ENCODE results near the gene DAAM2. TPM values are rescaled to one million over a fixed set of nuclear protein-coding genes. Genes with fewer than 3 reads are reported as not detected.

DAAM2 gene
- total RNA-seq, 3 donors from 2014 or later, result 16.2 to 59.5 (median 41.3) TPM

GRCh38 chr6:39936857-39937256 is 144.7 kb downstream of the DAAM2 start:
- Histone ChIP-seq H3K36me3 (no peaks in the 10 kb centered on the region), H3K4me1 (peaks cover 0 to 3% of the 10 kb centered on the region in 2 donors), H3K4me3 (no peak overlapping the region), H3K9me3 (no peaks in the 10 kb centered on the region), H3K27ac (no peak overlapping the region), H3K27me3 (no peaks in the 10 kb centered on the region)
- intact Hi-C loops (cut with DNase I; ENCODE audit: low total_unique reads), result no loop called here
- DNase-seq (ENCODE audit: low spot score in 2 of 2), result no peak
- TF ChIP-seq CTCF (IDR thresholded peaks at IDR 0.05), result no peak
- TF ChIP-seq POLR2AphosphoS5 (IDR thresholded peaks at IDR 0.05), result no peak
- TF ChIP-seq POLR2A (IDR thresholded peaks at IDR 0.05), result no peak

DNA sequence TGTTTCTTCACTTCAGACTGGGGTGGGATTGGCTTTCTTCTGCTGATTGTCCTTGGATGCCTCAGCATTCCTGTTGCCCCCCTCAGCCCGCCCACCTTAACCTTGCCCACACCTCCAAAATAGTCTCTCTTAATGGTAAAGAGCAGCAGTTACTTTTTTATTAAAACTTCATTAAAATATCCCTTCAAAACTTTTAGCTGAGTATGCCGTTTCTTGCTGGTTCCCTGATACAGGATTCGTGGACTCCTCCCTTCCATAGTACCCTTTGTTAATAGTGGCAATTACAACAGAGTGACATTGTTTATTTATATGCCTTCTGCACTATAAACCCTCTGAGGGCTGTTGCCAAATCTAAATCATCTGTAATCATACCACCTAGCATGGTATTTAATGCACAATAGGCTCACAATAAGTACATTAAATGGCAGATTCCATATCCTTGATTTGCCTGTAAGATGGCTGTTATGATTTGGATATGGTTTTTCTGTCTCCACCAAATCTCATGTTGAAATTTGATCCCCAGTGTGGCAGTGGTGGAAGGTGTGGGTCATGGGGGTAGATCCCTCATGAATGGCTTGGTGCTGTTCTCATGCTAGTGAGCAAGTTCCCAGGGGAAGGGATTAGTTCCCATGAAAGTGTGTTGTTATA is 145.6 kb downstream of the DAAM2 start:
- H3K9me3 ChIP-seq, result no peaks in the 10 kb centered on the region
- TF ChIP-seq CTCF (IDR thresholded peaks at IDR 0.05) (no peak), POLR2AphosphoS5 (IDR thresholded peaks at IDR 0.05) (no peak), POLR2A (IDR thresholded peaks at IDR 0.05) (no peak)
- peaks cover 0 to 3% of the 10 kb centered on the region in 2 donors for H3K4me1 ChIP-seq
- no peaks in the 10 kb centered on the region for H3K36me3 ChIP-seq
- H3K27me3 ChIP-seq, result no peaks in the 10 kb centered on the region
- no peak overlapping the region for H3K4me3 ChIP-seq
- no peak for DNase-seq (ENCODE audit: low spot score in 2 of 2)
- H3K27ac ChIP-seq, result no peak overlapping the region
- intact Hi-C loops (cut with DNase I; ENCODE audit: low total_unique reads), result no loop called here

DNA sequence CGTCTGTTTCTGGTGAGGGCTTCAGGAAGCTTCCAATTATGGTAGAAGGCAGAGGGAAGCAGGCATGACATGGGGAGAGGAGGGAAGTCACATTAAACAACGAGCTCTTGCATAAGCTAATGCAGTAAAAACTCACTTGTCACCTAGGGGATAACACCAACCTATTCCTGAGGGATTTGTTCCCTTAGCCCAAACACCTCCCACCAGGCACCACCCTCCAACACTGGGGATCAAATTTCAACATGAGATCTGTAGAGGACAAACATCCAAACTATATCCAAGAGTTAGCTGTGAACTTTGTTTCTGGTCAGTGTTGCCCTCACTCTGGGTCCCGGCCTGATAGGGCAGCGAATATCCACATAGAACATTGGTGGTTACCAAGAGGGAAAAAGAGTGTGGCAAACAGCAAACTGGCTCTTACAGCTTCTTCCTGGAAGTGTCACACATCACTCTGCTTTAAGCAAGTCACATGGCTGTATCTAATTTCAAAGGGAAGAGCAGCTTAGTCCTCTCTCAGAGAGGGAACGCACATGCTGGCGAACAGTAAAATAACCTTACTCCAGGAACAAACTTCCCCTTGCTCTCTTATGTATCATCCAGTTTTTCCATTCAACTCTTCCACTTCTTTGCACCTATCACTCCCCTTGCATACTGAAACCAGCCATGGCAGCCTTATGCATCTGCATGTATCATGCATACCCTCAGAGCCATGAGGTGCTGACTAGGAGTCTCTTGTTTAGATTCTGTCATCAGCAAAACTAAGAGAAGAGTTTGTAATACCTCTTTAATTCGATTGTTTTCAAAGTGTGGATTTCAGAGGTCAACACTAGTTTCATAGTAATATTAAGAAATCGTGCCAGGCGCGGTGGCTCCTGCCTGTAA is 146.8 kb downstream of the DAAM2 start:
- TF ChIP-seq POLR2A (IDR thresholded peaks at IDR 0.05), result no peak
- TF ChIP-seq CTCF (IDR thresholded peaks at IDR 0.05), result no peak
- no peak for TF ChIP-seq POLR2AphosphoS5 (IDR thresholded peaks at IDR 0.05)
- Histone ChIP-seq H3K9me3 (no peaks in the 10 kb centered on the region), H3K36me3 (no peaks in the 10 kb centered on the region), H3K4me1 (no peaks in the 10 kb centered on the region), H3K27ac (no peak overlapping the region), H3K4me3 (no peak overlapping the region), H3K27me3 (no peaks in the 10 kb centered on the region)
- DNase-seq (ENCODE audit: low spot score in 2 of 2), result no peak
- intact Hi-C loops (cut with DNase I; ENCODE audit: low total_unique reads), result no loop called here

DNA sequence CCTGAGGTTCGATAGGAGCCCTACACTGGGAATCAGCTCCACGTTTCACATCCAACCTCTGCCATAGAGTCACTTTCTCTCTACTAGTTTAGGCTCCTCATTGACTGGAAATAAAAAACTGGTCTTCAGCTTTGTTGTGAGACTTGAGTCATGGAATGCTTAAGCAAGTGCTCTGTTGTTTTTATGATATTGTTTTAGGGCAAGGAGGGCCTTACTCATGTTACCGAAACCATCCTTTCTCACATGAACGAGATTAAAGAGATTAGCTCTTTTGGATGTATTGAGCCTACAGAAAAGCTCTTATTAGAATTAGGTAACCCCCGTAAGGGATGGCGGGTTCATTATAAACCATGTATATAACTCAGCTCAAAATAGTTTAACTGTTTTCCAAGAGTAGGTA is 149.0 kb downstream of the DAAM2 start:
- Histone ChIP-seq H3K27ac (no peak overlapping the region), H3K36me3 (no peaks in the 10 kb centered on the region), H3K9me3 (no peaks in the 10 kb centered on the region), H3K27me3 (no peaks in the 10 kb centered on the region), H3K4me3 (no peak overlapping the region), H3K4me1 (no peaks in the 10 kb centered on the region)
- no peak for DNase-seq (ENCODE audit: low spot score in 2 of 2)
- TF ChIP-seq CTCF (IDR thresholded peaks at IDR 0.05), result no peak
- TF ChIP-seq POLR2AphosphoS5 (IDR thresholded peaks at IDR 0.05), result no peak
- no peak for TF ChIP-seq POLR2A (IDR thresholded peaks at IDR 0.05)
- intact Hi-C loops (cut with DNase I; ENCODE audit: low total_unique reads), result no loop called here

- H3K36me3 ChIP-seq, result no peaks in the 10 kb centered on the region
- no peak for TF ChIP-seq CTCF (IDR thresholded peaks at IDR 0.05)
- TF ChIP-seq POLR2AphosphoS5 (IDR thresholded peaks at IDR 0.05), result no peak
- no peak for TF ChIP-seq POLR2A (IDR thresholded peaks at IDR 0.05)
- no peak for DNase-seq (ENCODE audit: low spot score in 2 of 2)
- H3K4me1 ChIP-seq, result no peaks in the 10 kb centered on the region
- no peaks in the 10 kb centered on the region for H3K27me3 ChIP-seq
- intact Hi-C loops (cut with DNase I; ENCODE audit: low total_unique reads), result no loop called here
- H3K27ac ChIP-seq, result no peak overlapping the region
- H3K9me3 ChIP-seq, result no peaks in the 10 kb centered on the region
- no peak overlapping the region for H3K4me3 ChIP-seq
Observed at GRCh38 chr6:39941820-39942219, 149.6 kb downstream of the DAAM2 start.

Data from breast epithelium (tissue), 4 donors.